Heart left ventricle (tissue), 13 donors: Measurements from ENCODE around the gene GRIA3.

ENCODE experiments used
- CTCF ChIP-seq, 12 donors: fragments of 200-600 bp; sonication (generic) in 4 of 12; IDR thresholded peaks; one replicate each; pipeline versions ENCODE4 v1.5.0 to v1.8.0; 2018 to 2022; ENCODE audit warnings: antibody characterized with exemption in 12 of 12, mild to moderate bottlenecking in 5 of 12
- POLR2A ChIP-seq, 2 donors: fragments of 450-650 bp; IDR thresholded peaks; one replicate each; pipeline ENCODE4 v1.6.1; 2017; ENCODE audit warnings: antibody characterized with exemption in 2 of 2, mild to moderate bottlenecking in 2 of 2, moderate library complexity in 2 of 2
- donor health status: ischemic (EF 13 %, LVEDD 7.1; RV severe dilation, severe dysfunction).
- donor health status: DM: no; HTN: yes; CAD: no.
- donor health status: DM: no; HTN: no; CAD: no.
- donor health status: ischemic (EF 25% LVEDD 6.9; RV normal size, moderate dysfunction).
- donor health status: ischemic (EF 25% LVEDD 5.7; RV mildly dilated, moderate dysfunction).
- donor health status: ischemic (EF 35%, LVEDD 5.7; RV mildly dilated, moderate dysfunction).
- donor health status: nonischemic (EF 11% LVEDD 7.7; RV severe dilation, severe dysfunction).
- donor health status: DM: yes; HTN: yes; CAD: no.
- donor health status: PGD.
- donor health status: ischemic (EF 29% LVEDD 5.4; RV normal size, mild dysfunction).
- donor health status: nonischemic (EF 23%, LVEDD 6.1; RV moderate dilation, normal function).

- TF ChIP-seq CTCF (IDR thresholded peaks at IDR 0.05) (no peak), POLR2A (IDR thresholded peaks at IDR 0.05) (no peak)
These were observed 83.1 kb downstream of the GRIA3 start for GRCh38 chrX:123267220-123267619.
